OCI-LY3 (cell line): ENCODE data around the gene BBX.

Source experiments
- CTCF ChIP-seq: fragments of 200-600, 300-600 bp; sonication (generic); IDR thresholded peaks from 2 replicates; pipeline ENCODE4 v1.5.1; 2014; ENCODE audit warnings: antibody characterized with exemption, low read length, low read depth
- EZH2phosphoT487 ChIP-seq: fragments of 200-600 bp; shearing (Covaris generic); IDR thresholded peaks from 2 replicates; pipeline ENCODE4 v1.6.1; 2018; ENCODE audit warnings: antibody characterized with exemption, mixed run types, low read depth

- no peak for TF ChIP-seq CTCF
- no peak for TF ChIP-seq EZH2phosphoT487
These were observed 188.1 kb downstream of the BBX start for GRCh38 chr3:107710851-107711250.
